ENCODE measurements around the gene PARK7. TPM values are rescaled to one million over a fixed set of nuclear protein-coding genes. Genes with fewer than 3 reads are reported as not detected.
"Not testable (repeated sequence)": the region's sequence is repeated elsewhere in the genome, so short reads cannot be mapped to it uniquely, and the experiment has no call there.

PARK7 gene
- polyA plus RNA-seq, 2 of the 4 experiments (the other 2 are of a cell fraction), result 372 to 446 TPM

- no peak overlapping the region for H3K4me2 ChIP-seq
- no peak overlapping the region for H3K27ac ChIP-seq
- H3K4me3 ChIP-seq, result no peak overlapping the region
- no peak for ATAC-seq
- TF ChIP-seq PHF8 (IDR thresholded peaks at IDR 0.05; ENCODE audit: borderline replicate concordance, low read depth), result no peak
- TF ChIP-seq CBX8 (IDR thresholded peaks at IDR 0.05), result no peak
- no peak for TF ChIP-seq ZC3H11A (IDR thresholded peaks at IDR 0.05)
- TF ChIP-seq FOSB (CRISPR knock-in tag; IDR thresholded peaks at IDR 0.05), result no peak
- no peak for TF ChIP-seq BCL3 (IDR thresholded peaks at IDR 0.05)
- no peak for TF ChIP-seq FOXS1 (CRISPR knock-in tag; IDR thresholded peaks at IDR 0.05)
- TF ChIP-seq HOXB13 (CRISPR knock-in tag; IDR thresholded peaks at IDR 0.05; ENCODE audit: low read depth), result no peak
- no peak for TF ChIP-seq FOSL2 (IDR thresholded peaks at IDR 0.05)
- no peak for TF ChIP-seq FOSL2 (CRISPR knock-in tag; IDR thresholded peaks at IDR 0.05)
- no peak for TF ChIP-seq SMC3 (IDR thresholded peaks at IDR 0.05)
- TF ChIP-seq NPAS2 (CRISPR knock-in tag; IDR thresholded peaks at IDR 0.05; ENCODE audit: borderline replicate concordance), result no peak
- no peak for TF ChIP-seq EHMT2 (IDR thresholded peaks at IDR 0.05; ENCODE audit: low read depth)
- TF ChIP-seq GATA3 (IDR thresholded peaks at IDR 0.05; ENCODE audit: borderline replicate concordance), result no peak
- no peak for TF ChIP-seq CHD4 (IDR thresholded peaks at IDR 0.05; ENCODE audit: borderline replicate concordance)
- no peak for TF ChIP-seq CEBPB (IDR thresholded peaks at IDR 0.05)
- TF ChIP-seq TFCP2L1 (CRISPR knock-in tag; IDR thresholded peaks at IDR 0.05), result no peak
- no peak for TF ChIP-seq E2F6 (IDR thresholded peaks at IDR 0.05; ENCODE audit: borderline replicate concordance, low read depth)
- no peak for DNase-seq (ENCODE audit: low read depth in 1 of 2, low spot score in 1 of 2)
- 59% methylated on average over 2 of the region's 2 CpGs for WGBS (ENCODE audit: missing lambda C conversion rate)
- ChIA-PET CTCF (interaction anchor here (1.0 to 1.9 kb wide), 3 partner anchors 13 to 874 kb away, joined by 3 to 7 read pairs (median 3); no protein-coding TSS in a partner anchor), POLR2A (no interaction called here)
- FAIRE-seq, result no peak
- no peaks in the 10 kb centered on the region for H3K4me1 ChIP-seq
- no peaks in the 10 kb centered on the region for H3K9me3 ChIP-seq
These were observed 45.0 kb upstream of the PARK7 start for GRCh38 chr1:7916501-7916830.

DNA sequence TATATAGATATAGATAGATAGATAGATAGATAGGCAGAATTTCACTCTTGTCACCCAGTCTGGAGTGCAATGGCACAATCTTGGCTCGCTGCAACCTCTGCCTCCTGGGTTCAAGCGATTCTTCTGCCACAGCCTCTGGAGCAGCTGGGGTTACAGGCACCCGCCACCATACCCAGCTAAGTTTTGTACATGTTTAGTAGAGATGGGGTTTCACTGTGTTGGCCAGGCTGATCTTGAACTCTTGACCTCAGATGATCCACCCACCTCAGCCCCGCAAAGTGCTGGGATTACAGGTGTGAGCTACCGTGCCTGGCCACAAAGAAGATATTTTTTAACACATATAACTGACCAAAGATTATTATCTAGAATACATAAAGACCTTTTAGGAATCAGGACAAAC, 43.5 kb upstream of the PARK7 start:
- H3K4me2 ChIP-seq; H3K4me3 ChIP-seq; POLR2A ChIA-PET; H3K4me1 ChIP-seq; H3K9me3 ChIP-seq; H3K27ac ChIP-seq; CTCF ChIA-PET; ATAC-seq; FAIRE-seq; DNase-seq (ENCODE audit: low read depth in 1 of 2, low spot score in 1 of 2): not testable (repeated sequence)
- WGBS (ENCODE audit: missing lambda C conversion rate), result 84% methylated on average over 5 of the region's 5 CpGs

GRCh38 chr1:7919880-7920279, 41.6 kb upstream of the PARK7 start:
- no peak for FAIRE-seq
- Histone ChIP-seq H3K4me2 (no peak overlapping the region), H3K4me3 (no peak overlapping the region), H3K4me1 (no peaks in the 10 kb centered on the region), H3K9me3 (no peaks in the 10 kb centered on the region), H3K27ac (no peak overlapping the region)
- WGBS (ENCODE audit: missing lambda C conversion rate), result 80% methylated on average over 5 of the region's 5 CpGs
- ATAC-seq, result no peak
- DNase-seq (ENCODE audit: low read depth in 1 of 2, low spot score in 1 of 2), result no peak
- ChIA-PET POLR2A (interaction anchor here (0.6 kb wide), 1 partner anchor 41 kb away, joined by 3 read pairs; no protein-coding TSS in a partner anchor), CTCF (interaction anchor here (0.8 kb wide), 1 partner anchor 432 kb away, joined by 4 read pairs; no protein-coding TSS in a partner anchor)
- TF ChIP-seq TFCP2L1 (CRISPR knock-in tag; IDR thresholded peaks at IDR 0.05), result no peak
- TF ChIP-seq FOSB (CRISPR knock-in tag; IDR thresholded peaks at IDR 0.05), result no peak
- no peak for TF ChIP-seq RCOR1 (IDR thresholded peaks at IDR 0.05; ENCODE audit: low read depth, low read length)
- no peak for TF ChIP-seq FOXS1 (CRISPR knock-in tag; IDR thresholded peaks at IDR 0.05)
- TF ChIP-seq, protein P1, sequence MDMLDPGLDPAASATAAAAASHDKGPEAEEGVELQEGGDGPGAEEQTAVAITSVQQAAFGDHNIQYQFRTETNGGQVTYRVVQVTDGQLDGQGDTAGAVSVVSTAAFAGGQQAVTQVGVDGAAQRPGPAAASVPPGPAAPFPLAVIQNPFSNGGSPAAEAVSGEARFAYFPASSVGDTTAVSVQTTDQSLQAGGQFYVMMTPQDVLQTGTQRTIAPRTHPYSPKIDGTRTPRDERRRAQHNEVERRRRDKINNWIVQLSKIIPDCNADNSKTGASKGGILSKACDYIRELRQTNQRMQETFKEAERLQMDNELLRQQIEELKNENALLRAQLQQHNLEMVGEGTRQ (IDR thresholded peaks at IDR 0.05), result no peak
- TF ChIP-seq RAD21 (conservative IDR thresholded peaks at IDR 0.05 in 1 of 2, IDR thresholded peaks at IDR 0.05 in 1 of 2), result no peak
- no peak for TF ChIP-seq HMGXB4 (CRISPR knock-in tag; IDR thresholded peaks at IDR 0.05; ENCODE audit: borderline replicate concordance)
- TF ChIP-seq EP300 (IDR thresholded peaks at IDR 0.05), result no peak
- no peak for TF ChIP-seq HEYL (CRISPR knock-in tag; IDR thresholded peaks at IDR 0.05)
- TF ChIP-seq SMC3 (IDR thresholded peaks at IDR 0.05), result no peak
- no peak for TF ChIP-seq CBX8 (IDR thresholded peaks at IDR 0.05)
- TF ChIP-seq HES2 (IDR thresholded peaks at IDR 0.05), result no peak
- TF ChIP-seq NPAS2 (CRISPR knock-in tag; IDR thresholded peaks at IDR 0.05; ENCODE audit: borderline replicate concordance), result no peak
- no peak for TF ChIP-seq POLR2A (IDR thresholded peaks at IDR 0.05; ENCODE audit: low read length)

Measured in A549 (cell line).